Ecto neural progenitor cell (in vitro differentiated cells): Measurements from ENCODE around the gene OOSP2.

Experiments
- DNase-seq: peaks from one replicate; pipeline ENCODE4 v3.0.0-alpha.2; 2018; ENCODE audit warnings: low spot score

OOSP2 gene

DNA sequence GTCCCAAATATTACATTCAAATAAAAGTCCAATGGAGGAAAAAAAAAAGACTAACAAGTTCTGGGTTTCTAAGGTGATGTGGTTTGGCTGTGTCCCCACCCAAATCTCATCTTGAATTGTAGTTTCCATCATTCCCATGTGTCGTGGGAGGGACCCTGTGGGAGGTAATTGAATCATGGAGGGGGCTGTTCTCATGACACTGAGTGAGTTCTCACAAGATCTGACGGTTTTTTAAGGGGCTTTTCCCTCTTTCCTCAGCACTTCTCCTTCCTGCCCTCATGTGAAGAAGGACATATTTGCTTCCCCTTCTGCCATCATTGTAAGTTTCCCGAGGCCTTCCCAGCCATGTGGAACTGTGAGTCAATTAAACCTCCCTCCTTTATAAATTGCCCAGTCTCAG lies 40.3 kb downstream of the OOSP2 start:
- DNase-seq: no peak

DNA sequence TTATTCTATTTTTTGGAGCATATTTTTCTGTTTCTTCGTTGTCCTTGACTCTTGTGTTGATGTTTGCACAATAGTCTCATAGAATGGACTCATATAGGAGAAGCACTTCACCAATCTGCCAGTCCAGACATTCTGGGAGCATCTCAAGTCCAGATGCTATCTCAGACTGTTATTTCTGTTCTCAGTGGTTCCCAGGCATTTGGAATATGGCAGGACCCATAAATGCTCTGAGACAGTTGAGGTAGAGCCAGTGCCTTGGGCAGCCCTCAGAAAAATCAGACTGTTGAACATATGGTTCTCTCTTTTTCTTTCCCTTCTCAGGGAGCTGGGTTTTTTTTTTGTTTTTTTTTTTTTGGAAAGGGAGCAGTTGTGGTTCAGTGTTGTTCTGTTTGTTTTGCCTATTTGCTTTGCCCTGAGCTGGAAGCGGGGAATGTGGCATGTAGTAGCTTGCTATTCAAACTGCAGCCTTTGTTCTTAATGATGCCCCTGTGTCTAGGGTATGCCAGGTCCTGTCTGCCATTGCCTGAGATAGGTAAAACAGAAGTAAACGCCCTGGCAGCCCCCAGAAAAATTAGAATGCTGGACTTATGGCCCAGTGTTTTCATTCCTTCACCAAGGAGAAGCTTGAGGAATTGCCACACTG lies 44.5 kb downstream of the OOSP2 start:
- no peak for DNase-seq

DNA sequence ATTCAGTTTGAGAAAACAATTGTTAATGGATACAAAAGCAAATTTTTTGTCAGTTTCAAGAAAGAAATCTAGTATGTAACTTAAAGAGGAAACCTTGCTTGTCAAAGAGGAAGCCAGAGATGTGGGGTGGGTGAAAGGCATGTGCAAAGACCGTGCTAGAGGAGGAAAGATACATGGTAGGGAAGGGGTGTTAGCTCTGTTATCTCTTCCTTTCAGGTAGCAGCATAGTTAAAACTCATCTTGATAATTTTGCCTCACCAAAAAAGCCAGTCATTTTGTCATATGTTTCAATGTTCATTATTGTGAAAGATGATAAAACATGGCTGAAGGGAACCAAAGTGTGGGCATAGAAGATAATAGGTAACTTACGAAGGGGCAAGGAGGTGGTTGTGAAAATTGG lies 45.7 kb downstream of the OOSP2 start:
- DNase-seq: no peak

GRCh38 chr11:60087239-60087638 lies 47.0 kb downstream of the OOSP2 start:
- no peak for DNase-seq

- no peak for DNase-seq
Measured at GRCh38 chr11:60088364-60088763, 48.2 kb downstream of the OOSP2 start, which contains the start of gene MS4A2. Gene MS4A2, plus strand, starts transcription at chr11:60088664. Its CDS starts 102 bp downstream, at chr11:60088766.

- no peak for DNase-seq
Measured at GRCh38 chr11:60095477-60096120, 55.4 kb downstream of the OOSP2 start.

DNA sequence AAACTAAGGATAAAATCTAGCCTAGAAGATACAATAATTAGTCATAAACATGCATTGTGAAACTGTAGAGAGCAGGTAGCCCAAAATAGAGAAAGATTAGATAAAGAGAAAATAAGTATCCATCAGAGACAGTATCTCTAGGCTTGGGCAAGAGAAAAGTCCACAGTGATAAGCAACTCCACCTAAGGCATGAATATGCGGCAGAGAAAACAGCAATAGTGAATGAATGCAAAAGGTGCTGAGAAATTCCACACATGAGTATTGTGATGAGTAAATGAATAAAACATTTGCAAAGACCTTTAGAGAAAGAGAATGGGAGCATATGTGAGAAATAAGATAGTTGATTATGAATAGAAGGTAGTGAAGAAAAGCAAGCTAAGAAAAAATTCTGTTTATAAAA lies 57.0 kb downstream of the OOSP2 start:
- no peak for DNase-seq
